SK-N-SH treated with all-trans-retinoic acid at 6 μM for 48 hours (cell line): Measurements from ENCODE around the gene DUS2.
"Not testable (repeated sequence)": the region's sequence is repeated elsewhere in the genome, so short reads cannot be mapped to it uniquely, and the experiment has no call there.

Experiments used
- ATAC-seq: fragments of 200-7000 bp; cut with Tn5 transposase; 3 replicates; pipeline ENCODE4 v1.9.1; 2020; ENCODE audit warnings: mild to moderate bottlenecking, moderate library complexity
- BACH2 ChIP-seq: fragments of 250-450 bp; sonication (Bioruptor Pico); IDR thresholded peaks from 2 replicates; pipeline ENCODE4 v1.9.0; 2021; ENCODE audit warnings: mild to moderate bottlenecking, borderline replicate concordance
- OSR1 ChIP-seq: fragments of 250-450 bp; sonication (Bioruptor Pico); IDR thresholded peaks from 2 replicates; pipeline ENCODE4 v1.8.0; 2022; ENCODE audit warnings: moderate library complexity, mild to moderate bottlenecking, inconsistent platforms
- PPARA ChIP-seq: fragments of 250-450 bp; sonication (Bioruptor Pico); IDR thresholded peaks from 2 replicates; pipeline ENCODE4 v1.5.0; 2020; ENCODE audit warnings: mild to moderate bottlenecking, borderline replicate concordance
- RARB ChIP-seq: fragments of 250-450 bp; sonication (Bioruptor Pico); IDR thresholded peaks from 2 replicates; pipeline ENCODE4 v1.8.0; 2021; ENCODE audit warnings: mild to moderate bottlenecking, moderate library complexity
- SNAI2 ChIP-seq: fragments of 250-450 bp; sonication (Bioruptor Pico); IDR thresholded peaks from 2 replicates; pipeline ENCODE4 v1.5.0; 2020; ENCODE audit warnings: mild to moderate bottlenecking, moderate library complexity
- ZFP3 ChIP-seq: fragments of 250-450 bp; sonication (Bioruptor Pico); IDR thresholded peaks from 2 replicates; pipeline ENCODE4 v1.5.0; 2020; ENCODE audit warnings: mild to moderate bottlenecking, moderate library complexity
- ZNF8 ChIP-seq: fragments of 450-650 bp; formaldehyde crosslinking; IDR thresholded peaks from 2 replicates; pipeline ENCODE4 v1.5.0; 2020; ENCODE audit warnings: mild to moderate bottlenecking, moderate library complexity
- TF ChIP-seq, protein P1 (sequence below): fragments of 250-450 bp; sonication (Bioruptor Pico); IDR thresholded peaks from 2 replicates; pipeline ENCODE4 v1.5.0; 2020; ENCODE audit warnings: mild to moderate bottlenecking, moderate library complexity
- TF ChIP-seq, protein P2 (sequence below): fragments of 250-450 bp; sonication (Bioruptor Pico); IDR thresholded peaks from 2 replicates; pipeline ENCODE4 v1.8.0; 2020; ENCODE audit warnings: mild to moderate bottlenecking, moderate library complexity, borderline replicate concordance
- TF ChIP-seq, protein P3 (sequence below): fragments of 250-450 bp; sonication (Bioruptor Pico); IDR thresholded peaks from 2 replicates; pipeline ENCODE4 v1.5.1; 2020; ENCODE audit warnings: low read depth, mild to moderate bottlenecking, moderate library complexity

DUS2 gene

DNA sequence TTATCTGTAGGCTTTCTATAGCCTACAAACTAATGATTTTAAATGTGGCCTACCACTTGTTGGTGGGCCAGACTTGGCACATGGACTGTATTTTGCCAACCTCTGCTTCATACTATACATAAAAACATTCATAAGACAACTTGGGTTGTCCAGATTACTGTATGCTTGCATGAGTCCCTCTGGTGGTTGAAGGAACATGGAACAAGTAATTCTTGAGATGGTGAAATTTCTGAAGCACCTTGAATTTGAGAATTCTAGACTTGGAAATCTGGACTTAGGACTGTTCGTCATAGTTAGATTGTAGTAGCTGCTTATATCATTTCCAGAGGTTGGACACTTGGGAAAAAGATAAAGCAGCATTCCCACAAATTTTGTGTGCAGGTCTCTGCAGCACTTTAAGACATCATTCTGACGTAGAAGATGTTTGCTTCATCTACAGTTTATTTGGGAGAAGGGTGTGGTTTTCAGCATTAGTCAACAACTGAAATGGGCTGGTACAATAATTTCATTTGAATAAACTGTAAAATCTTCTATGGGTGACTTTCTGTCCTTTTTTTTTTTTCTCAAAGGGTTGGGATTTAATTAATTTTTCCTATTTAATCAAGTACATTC is 93.3 kb downstream of the DUS2 start:
- no peak for TF ChIP-seq BACH2
- TF ChIP-seq, protein P1, sequence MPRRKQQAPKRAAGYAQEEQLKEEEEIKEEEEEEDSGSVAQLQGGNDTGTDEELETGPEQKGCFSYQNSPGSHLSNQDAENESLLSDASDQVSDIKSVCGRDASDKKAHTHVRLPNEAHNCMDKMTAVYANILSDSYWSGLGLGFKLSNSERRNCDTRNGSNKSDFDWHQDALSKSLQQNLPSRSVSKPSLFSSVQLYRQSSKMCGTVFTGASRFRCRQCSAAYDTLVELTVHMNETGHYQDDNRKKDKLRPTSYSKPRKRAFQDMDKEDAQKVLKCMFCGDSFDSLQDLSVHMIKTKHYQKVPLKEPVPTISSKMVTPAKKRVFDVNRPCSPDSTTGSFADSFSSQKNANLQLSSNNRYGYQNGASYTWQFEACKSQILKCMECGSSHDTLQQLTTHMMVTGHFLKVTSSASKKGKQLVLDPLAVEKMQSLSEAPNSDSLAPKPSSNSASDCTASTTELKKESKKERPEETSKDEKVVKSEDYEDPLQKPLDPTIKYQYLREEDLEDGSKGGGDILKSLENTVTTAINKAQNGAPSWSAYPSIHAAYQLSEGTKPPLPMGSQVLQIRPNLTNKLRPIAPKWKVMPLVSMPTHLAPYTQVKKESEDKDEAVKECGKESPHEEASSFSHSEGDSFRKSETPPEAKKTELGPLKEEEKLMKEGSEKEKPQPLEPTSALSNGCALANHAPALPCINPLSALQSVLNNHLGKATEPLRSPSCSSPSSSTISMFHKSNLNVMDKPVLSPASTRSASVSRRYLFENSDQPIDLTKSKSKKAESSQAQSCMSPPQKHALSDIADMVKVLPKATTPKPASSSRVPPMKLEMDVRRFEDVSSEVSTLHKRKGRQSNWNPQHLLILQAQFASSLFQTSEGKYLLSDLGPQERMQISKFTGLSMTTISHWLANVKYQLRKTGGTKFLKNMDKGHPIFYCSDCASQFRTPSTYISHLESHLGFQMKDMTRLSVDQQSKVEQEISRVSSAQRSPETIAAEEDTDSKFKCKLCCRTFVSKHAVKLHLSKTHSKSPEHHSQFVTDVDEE, result no peak
- TF ChIP-seq, protein P2, sequence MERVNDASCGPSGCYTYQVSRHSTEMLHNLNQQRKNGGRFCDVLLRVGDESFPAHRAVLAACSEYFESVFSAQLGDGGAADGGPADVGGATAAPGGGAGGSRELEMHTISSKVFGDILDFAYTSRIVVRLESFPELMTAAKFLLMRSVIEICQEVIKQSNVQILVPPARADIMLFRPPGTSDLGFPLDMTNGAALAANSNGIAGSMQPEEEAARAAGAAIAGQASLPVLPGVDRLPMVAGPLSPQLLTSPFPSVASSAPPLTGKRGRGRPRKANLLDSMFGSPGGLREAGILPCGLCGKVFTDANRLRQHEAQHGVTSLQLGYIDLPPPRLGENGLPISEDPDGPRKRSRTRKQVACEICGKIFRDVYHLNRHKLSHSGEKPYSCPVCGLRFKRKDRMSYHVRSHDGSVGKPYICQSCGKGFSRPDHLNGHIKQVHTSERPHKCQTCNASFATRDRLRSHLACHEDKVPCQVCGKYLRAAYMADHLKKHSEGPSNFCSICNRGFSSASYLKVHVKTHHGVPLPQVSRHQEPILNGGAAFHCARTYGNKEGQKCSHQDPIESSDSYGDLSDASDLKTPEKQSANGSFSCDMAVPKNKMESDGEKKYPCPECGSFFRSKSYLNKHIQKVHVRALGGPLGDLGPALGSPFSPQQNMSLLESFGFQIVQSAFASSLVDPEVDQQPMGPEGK (CRISPR knock-in tag), result no peak
- no peak for TF ChIP-seq SNAI2 (CRISPR knock-in tag)
- TF ChIP-seq, protein P3, sequence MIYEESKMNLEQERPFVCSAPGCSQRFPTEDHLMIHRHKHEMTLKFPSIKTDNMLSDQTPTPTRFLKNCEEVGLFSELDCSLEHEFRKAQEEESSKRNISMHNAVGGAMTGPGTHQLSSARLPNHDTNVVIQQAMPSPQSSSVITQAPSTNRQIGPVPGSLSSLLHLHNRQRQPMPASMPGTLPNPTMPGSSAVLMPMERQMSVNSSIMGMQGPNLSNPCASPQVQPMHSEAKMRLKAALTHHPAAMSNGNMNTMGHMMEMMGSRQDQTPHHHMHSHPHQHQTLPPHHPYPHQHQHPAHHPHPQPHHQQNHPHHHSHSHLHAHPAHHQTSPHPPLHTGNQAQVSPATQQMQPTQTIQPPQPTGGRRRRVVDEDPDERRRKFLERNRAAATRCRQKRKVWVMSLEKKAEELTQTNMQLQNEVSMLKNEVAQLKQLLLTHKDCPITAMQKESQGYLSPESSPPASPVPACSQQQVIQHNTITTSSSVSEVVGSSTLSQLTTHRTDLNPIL (CRISPR knock-in tag), result no peak
- no peak for TF ChIP-seq ZNF8 (CRISPR knock-in tag)
- TF ChIP-seq, all 23 proteins: peak for 0
- ATAC-seq, result peak; percentile 60

DNA sequence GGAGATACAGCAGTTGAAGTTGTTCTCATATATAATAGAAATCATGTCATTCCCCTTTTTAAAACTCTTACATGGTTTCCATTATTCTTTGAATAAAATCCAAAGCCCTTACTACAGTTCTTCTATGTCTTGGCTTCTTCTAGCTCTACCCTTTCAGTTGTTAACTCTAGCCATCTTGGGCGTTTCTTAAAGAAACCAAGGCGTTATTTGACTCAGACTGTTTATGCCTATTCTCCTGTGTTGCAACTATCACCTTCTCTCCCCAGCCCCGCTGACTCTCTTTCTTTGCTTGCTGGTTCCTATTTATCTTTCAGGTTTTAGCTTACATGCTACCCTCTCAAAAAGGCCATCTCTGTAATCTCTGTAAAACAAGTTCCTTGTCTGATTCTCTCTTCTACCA is 94.8 kb downstream of the DUS2 start:
- no peak for ATAC-seq
- TF ChIP-seq OSR1, result no peak
- TF ChIP-seq, all 23 proteins: peak for 0

DNA sequence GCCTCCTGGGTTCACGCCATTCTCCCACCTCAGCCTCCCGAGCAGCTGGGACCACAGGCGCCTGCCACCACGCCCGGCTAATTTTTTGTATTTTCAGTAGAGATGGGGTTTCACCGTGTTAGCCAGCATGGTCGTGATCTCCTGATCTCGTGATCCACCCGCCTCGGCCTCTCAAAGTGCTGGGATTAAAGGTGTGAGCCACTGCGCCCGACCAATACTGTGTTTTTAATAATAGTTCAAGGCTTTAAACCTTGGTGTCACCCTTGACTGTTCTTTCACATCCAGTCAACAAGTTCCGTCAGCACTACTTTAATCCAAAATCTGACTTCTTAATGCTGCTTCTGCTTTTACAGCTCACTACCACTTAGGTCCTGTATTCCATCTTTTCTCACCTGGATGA is 95.9 kb downstream of the DUS2 start:
- ATAC-seq, result not testable (repeated sequence)

DNA sequence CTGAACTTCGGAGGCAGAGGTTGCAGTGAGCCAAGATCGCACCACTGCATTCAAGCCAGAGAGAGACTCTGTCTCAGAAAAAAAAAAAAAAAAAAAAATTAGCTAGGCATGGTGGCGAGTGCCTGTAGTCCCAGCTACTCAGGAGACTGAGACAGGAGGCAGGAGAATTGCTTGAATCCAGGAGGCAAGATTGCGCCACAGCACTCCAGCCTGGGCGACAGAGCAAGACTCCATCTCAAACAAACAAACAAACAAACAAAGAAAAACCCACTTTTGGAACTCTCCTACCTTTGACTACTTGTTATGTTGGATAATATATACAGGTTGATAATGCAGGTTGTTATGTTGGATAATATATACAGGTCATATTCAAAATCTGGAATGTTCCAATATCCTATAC is 97.4 kb downstream of the DUS2 start:
- not testable (repeated sequence) for ATAC-seq

DNA sequence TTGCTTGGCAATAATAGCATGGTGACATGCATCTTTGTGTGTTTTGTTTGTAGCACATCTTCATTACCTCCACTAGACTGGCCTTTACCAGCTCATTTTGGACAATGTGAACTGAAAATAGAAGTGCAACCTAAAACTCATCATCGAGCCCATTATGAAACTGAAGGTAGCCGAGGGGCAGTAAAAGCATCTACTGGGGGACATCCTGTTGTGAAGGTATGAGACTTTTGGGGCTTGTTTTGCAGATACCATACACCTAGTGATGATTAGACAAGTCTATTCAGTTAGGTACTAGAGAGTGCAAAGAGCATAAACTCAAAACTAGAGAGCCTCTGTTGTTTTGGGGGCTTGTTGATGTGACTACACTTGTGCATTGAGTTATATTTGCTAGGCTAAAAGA is 103.3 kb downstream of the DUS2 start:
- ATAC-seq, result no peak

More for the DNA sequence above, 103.3 kb downstream of the DUS2 start:
- no peak for TF ChIP-seq SNAI2 (CRISPR knock-in tag)
- TF ChIP-seq, protein P1, result no peak
- TF ChIP-seq, protein P3 (CRISPR knock-in tag), result no peak
- no peak for TF ChIP-seq PPARA
- no peak for TF ChIP-seq RARB (CRISPR knock-in tag)
- TF ChIP-seq BACH2, result no peak
- TF ChIP-seq, protein P2 (CRISPR knock-in tag), result no peak
- no peak for TF ChIP-seq ZFP3 (CRISPR knock-in tag)
